CD4-positive, alpha-beta T cell (primary cell): ENCODE data around the gene LIPM. TPM values are rescaled to one million over a fixed set of nuclear protein-coding genes. Genes with fewer than 3 reads are reported as not detected.

Source experiments
- ATAC-seq: fragments of 200-7000 bp; cut with Tn5 transposase; one replicate; pipeline ENCODE4 v1.10.0; 2022; ENCODE audit warnings: mild to moderate bottlenecking; ENCODE audit not compliant: poor library complexity
- CTCF ChIA-PET: fragments of 350-600 bp; sonication (Branson Sonifier 250); formaldehyde crosslinking; loops from one replicate; lab custom pipeline; 2021; ENCODE audit warnings: antibody characterized with exemption, inconsistent platforms; lab: Charles Lee
- POLR2A ChIA-PET: fragments of 350-600 bp; sonication (Branson Sonifier 250); formaldehyde crosslinking; loops from one replicate; lab custom pipeline; 2021; ENCODE audit warnings: antibody characterized with exemption, inconsistent platforms; lab: Charles Lee
- DNase-seq, 14 experiments: peaks; one replicate each; pipeline ENCODE4 v3.0.0-alpha.2; 2013 to 2020; ENCODE audit warnings: mixed read lengths in 2 of 14
- H3K27ac ChIP-seq, 2 donors: one replicate each; pipeline versions ENCODE4 v1.5.1 to v1.7.0; 2013; ENCODE audit warnings: low read length in 2 of 2, low read depth in 1 of 2, mild to moderate bottlenecking in 1 of 2
- H3K27me3 ChIP-seq, 2 experiments: 1 replicate in 1 of 2; 2 replicates in 1 of 2; pipeline versions ENCODE4 v1.6.1 to v1.7.0; 2013; ENCODE audit warnings: low read length in 2 of 2, control low read depth in 1 of 2, mild to moderate bottlenecking in 1 of 2, moderate library complexity in 1 of 2; ENCODE audit not compliant: insufficient read depth in 2 of 2, control insufficient read depth in 1 of 2
- H3K36me3 ChIP-seq: one replicate; pipeline ENCODE4 v1.6.1; 2013; ENCODE audit warnings: low read length, control low read depth; ENCODE audit not compliant: insufficient read depth
- H3K4me1 ChIP-seq: one replicate; pipeline ENCODE4 v1.6.1; 2013; ENCODE audit warnings: low read length, control low read depth; ENCODE audit not compliant: insufficient read depth
- H3K4me3 ChIP-seq: one replicate; pipeline ENCODE4 v1.5.1; 2013; ENCODE audit warnings: mild to moderate bottlenecking, low read length, moderate library complexity
- H3K9me3 ChIP-seq, 2 experiments: 1 replicate in 1 of 2; 2 replicates in 1 of 2; pipeline versions ENCODE4 v1.6.1 to v1.7.0; 2013; ENCODE audit warnings: low read length in 2 of 2, mild to moderate bottlenecking in 2 of 2, control low read depth in 1 of 2, moderate library complexity in 1 of 2; ENCODE audit not compliant: control insufficient read depth in 1 of 2, insufficient read depth in 1 of 2
- H3K27ac Mint-ChIP-seq: one replicate; pipeline ENCODE4 v1.8.0; 2020; ENCODE audit warnings: mixed read lengths
- H3K27me3 Mint-ChIP-seq: one replicate; pipeline ENCODE4 v1.8.0; 2021; ENCODE audit warnings: mixed read lengths
- H3K36me3 Mint-ChIP-seq: one replicate; pipeline ENCODE4 v1.8.0; 2021; ENCODE audit warnings: low read depth, mixed read lengths
- H3K4me1 Mint-ChIP-seq: one replicate; pipeline ENCODE4 v1.8.0; 2021; ENCODE audit warnings: low read depth, mixed read lengths
- H3K4me3 Mint-ChIP-seq: one replicate; pipeline ENCODE4 v1.8.0; 2020; ENCODE audit warnings: mild to moderate bottlenecking, mixed read lengths
- H3K9me3 Mint-ChIP-seq: one replicate; pipeline ENCODE4 v1.8.0; 2020; ENCODE audit warnings: mixed read lengths
- CTCF ChIP-seq: fragments of 200-600 bp; IDR thresholded peaks from one replicate; pipeline ENCODE4 v1.8.0; 2022; ENCODE audit warnings: antibody characterized with exemption, mild to moderate bottlenecking
- intact Hi-C, 2 experiments: fragments of 100-400 bp; cut with DNase I in 1 of 2; cut with micrococcal nuclease in 1 of 2; formaldehyde crosslinking; loops; one replicate each; pipeline versions ENCODE4 v1.15.1 to v1.9.0; 2023 to 2025; cut with DNase I, micrococcal nuclease
- total RNA-seq, 174 experiments: library from RNA in 2 of 174; stranded (reverse) in 2 of 174; gene quantifications; one replicate each; pipeline ENCODE4 v1.2.3 and lab custom pipeline; 2021 to 2026

LIPM gene
- total RNA-seq, 2 experiments from 2014 or later, result not detected

GRCh38 chr10:88853155-88853881 lies 50.8 kb downstream of the LIPM start:
- no peak for TF ChIP-seq CTCF
- H3K4me1 Mint-ChIP-seq, result peaks cover 6% of the 10 kb centered on the region
- H3K4me3 ChIP-seq, result no peak overlapping the region
- intact Hi-C loops, result no loop called here
- CTCF ChIA-PET, result interaction anchor here (1.1 kb wide), 1 partner anchor 154 kb away, joined by 3 read pairs; no protein-coding TSS in a partner anchor
- H3K36me3 ChIP-seq, result no peaks in the 10 kb centered on the region
- H3K4me1 ChIP-seq, result no peaks in the 10 kb centered on the region
- no peaks in the 10 kb centered on the region for H3K9me3 ChIP-seq
- ATAC-seq, result no peak
- H3K27me3 ChIP-seq, result no peaks in the 10 kb centered on the region
- no peaks in the 10 kb centered on the region for H3K9me3 Mint-ChIP-seq
- no peak overlapping the region for H3K27ac ChIP-seq
- H3K36me3 Mint-ChIP-seq, result no peaks in the 10 kb centered on the region
- no peak for DNase-seq
- H3K4me3 Mint-ChIP-seq, result no peak overlapping the region
- no peak overlapping the region for H3K27ac Mint-ChIP-seq
- no peaks in the 10 kb centered on the region for H3K27me3 Mint-ChIP-seq
- POLR2A ChIA-PET, result interaction anchor here (1.1 kb wide), 1 partner anchor 26 kb away, joined by 3 read pairs; no protein-coding TSS in a partner anchor

- Mint-ChIP-seq H3K4me1 (no peaks in the 10 kb centered on the region), H3K4me3 (no peak overlapping the region), H3K36me3 (no peaks in the 10 kb centered on the region), H3K27me3 (no peaks in the 10 kb centered on the region), H3K27ac (no peak overlapping the region), H3K9me3 (no peaks in the 10 kb centered on the region)
- Histone ChIP-seq H3K36me3 (no peaks in the 10 kb centered on the region), H3K4me3 (no peak overlapping the region), H3K27ac (no peak overlapping the region), H3K9me3 (no peaks in the 10 kb centered on the region), H3K4me1 (no peaks in the 10 kb centered on the region), H3K27me3 (no peaks in the 10 kb centered on the region)
- ChIA-PET CTCF (no interaction called here), POLR2A (interaction anchor here (1.1 kb wide), 1 partner anchor 25 kb away, joined by 3 read pairs; the partner anchor contains the start of gene STAMBPL1)
- no peak for TF ChIP-seq CTCF
- no peak for ATAC-seq
- intact Hi-C loops, result no loop called here
- no peak for DNase-seq
Observed at GRCh38 chr10:88854684-88855083, 52.2 kb downstream of the LIPM start.

GRCh38 chr10:88857831-88858230 lies 55.3 kb downstream of the LIPM start:
- DNase-seq (no peak), ATAC-seq (no peak)
- Histone ChIP-seq H3K36me3 (no peaks in the 10 kb centered on the region), H3K27ac (no peak overlapping the region), H3K9me3 (no peaks in the 10 kb centered on the region), H3K4me1 (no peaks in the 10 kb centered on the region), H3K4me3 (no peak overlapping the region), H3K27me3 (no peaks in the 10 kb centered on the region)
- no peaks in the 10 kb centered on the region for H3K27me3 Mint-ChIP-seq
- CTCF ChIA-PET, result interaction anchor here (1.0 kb wide), 1 partner anchor 22 kb away, joined by 3 read pairs; no protein-coding TSS in a partner anchor
- H3K36me3 Mint-ChIP-seq, result no peaks in the 10 kb centered on the region
- intact Hi-C loops, result no loop called here
- H3K4me3 Mint-ChIP-seq, result no peak overlapping the region
- POLR2A ChIA-PET, result interaction anchor here (0.7 kb wide), 1 partner anchor 779 kb away, joined by 3 read pairs; no protein-coding TSS in a partner anchor
- H3K9me3 Mint-ChIP-seq, result no peaks in the 10 kb centered on the region
- no peak for TF ChIP-seq CTCF
- H3K27ac Mint-ChIP-seq, result no peak overlapping the region
- no peaks in the 10 kb centered on the region for H3K4me1 Mint-ChIP-seq
